ENCODE results near the gene RNF157. TPM values are rescaled to one million over a fixed set of nuclear protein-coding genes. Genes with fewer than 3 reads are reported as not detected.

RNF157 gene
- total and polyA plus RNA-seq, 9 of the 15 experiments (the other 6 are each of a cell fraction or from before 2014, with no cell fraction given), result 8.1 to 31.7 (median 20.8) TPM

DNA sequence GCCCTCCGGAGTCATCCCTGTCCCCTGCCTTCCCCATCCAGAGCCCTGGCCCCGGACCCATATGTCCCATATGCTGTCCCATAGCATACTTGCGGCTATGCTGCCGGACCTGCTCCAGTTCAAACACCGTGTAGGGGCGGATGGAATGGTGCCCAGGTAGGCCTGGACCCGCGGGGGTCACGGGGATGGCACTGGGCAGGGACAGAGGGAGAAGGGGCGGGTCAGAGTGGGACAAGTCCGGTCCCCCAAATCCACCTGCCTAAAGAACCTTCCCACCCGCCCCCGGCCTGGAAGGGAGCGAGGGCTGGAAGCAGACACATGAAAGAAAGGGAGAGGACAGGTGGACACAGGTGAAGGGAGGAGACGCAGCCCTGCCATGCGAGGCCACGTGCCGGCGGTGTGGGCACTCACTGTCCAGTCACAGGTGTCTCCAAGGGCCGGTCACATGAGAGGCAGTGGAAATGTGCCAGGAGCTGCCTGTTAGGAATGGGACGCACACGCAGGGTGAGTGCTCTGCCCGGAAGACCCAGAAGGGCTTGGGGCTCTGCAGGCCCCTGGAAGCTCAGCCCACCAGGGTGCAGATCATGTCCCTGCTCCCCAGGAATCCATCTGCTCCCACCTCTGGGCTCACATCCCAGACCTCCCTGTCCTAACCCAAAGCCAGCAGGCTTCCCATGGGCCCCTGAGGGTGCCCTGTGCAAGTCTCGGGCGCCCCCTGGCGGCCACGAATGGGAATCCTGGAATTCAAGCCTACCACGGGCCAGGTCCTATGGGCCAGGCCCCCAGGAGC, 38.9 kb upstream of the RNF157 start (continued):
- TF ChIP-seq PTBP1 (IDR thresholded peaks at IDR 0.05; ENCODE audit: low read depth, low read length) (0 out of 2 replicates have a peak, but pooled peaks have one; percentile 24), MTA1 (IDR thresholded peaks at IDR 0.05; ENCODE audit: borderline replicate concordance) (no peak), ZNF184 (CRISPR knock-in tag; IDR thresholded peaks at IDR 0.05) (no peak), BRD4 (IDR thresholded peaks at IDR 0.05) (no peak), FOXJ3 (CRISPR knock-in tag; IDR thresholded peaks at IDR 0.05) (no peak), YY1 (IDR thresholded peaks at IDR 0.05; ENCODE audit: borderline replicate concordance in 1 of 3, control insufficient read depth in 1 of 3, extremely low read depth in 1 of 3, insufficient read depth in 3 of 3, insufficient read length in 1 of 3, insufficient replicate concordance in 2 of 3, low read depth in 1 of 3, low read length in 2 of 3) (peak in 1 of 3 experiments; percentile 32), BRD9 (IDR thresholded peaks at IDR 0.05; ENCODE audit: low read depth, partially characterized antibody) (no peak), SETDB1 (IDR thresholded peaks at IDR 0.05; ENCODE audit: low read length) (no peak), ZNF41 (CRISPR knock-in tag; conservative IDR thresholded peaks at IDR 0.05) (no peak), CC2D1A (IDR thresholded peaks at IDR 0.05) (peak; percentile 95), HEY1 (CRISPR knock-in tag; IDR thresholded peaks at IDR 0.05; ENCODE audit: borderline replicate concordance) (no peak), RAD51 (IDR thresholded peaks at IDR 0.05; ENCODE audit: borderline replicate concordance, low read depth) (no peak), NFATC3 (IDR thresholded peaks at IDR 0.05) (no peak), SMARCC2 (IDR thresholded peaks at IDR 0.05; ENCODE audit: low read depth) (no peak), NFIC (IDR thresholded peaks at IDR 0.05) (peak; percentile 61)
- TF ChIP-seq, protein P1, sequence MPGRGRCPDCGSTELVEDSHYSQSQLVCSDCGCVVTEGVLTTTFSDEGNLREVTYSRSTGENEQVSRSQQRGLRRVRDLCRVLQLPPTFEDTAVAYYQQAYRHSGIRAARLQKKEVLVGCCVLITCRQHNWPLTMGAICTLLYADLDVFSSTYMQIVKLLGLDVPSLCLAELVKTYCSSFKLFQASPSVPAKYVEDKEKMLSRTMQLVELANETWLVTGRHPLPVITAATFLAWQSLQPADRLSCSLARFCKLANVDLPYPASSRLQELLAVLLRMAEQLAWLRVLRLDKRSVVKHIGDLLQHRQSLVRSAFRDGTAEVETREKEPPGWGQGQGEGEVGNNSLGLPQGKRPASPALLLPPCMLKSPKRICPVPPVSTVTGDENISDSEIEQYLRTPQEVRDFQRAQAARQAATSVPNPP (IDR thresholded peaks at IDR 0.05; ENCODE audit: borderline replicate concordance, insufficient read depth, insufficient read length), result no peak
- TF ChIP-seq, protein P2, sequence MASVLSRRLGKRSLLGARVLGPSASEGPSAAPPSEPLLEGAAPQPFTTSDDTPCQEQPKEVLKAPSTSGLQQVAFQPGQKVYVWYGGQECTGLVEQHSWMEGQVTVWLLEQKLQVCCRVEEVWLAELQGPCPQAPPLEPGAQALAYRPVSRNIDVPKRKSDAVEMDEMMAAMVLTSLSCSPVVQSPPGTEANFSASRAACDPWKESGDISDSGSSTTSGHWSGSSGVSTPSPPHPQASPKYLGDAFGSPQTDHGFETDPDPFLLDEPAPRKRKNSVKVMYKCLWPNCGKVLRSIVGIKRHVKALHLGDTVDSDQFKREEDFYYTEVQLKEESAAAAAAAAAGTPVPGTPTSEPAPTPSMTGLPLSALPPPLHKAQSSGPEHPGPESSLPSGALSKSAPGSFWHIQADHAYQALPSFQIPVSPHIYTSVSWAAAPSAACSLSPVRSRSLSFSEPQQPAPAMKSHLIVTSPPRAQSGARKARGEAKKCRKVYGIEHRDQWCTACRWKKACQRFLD (CRISPR knock-in tag; IDR thresholded peaks at IDR 0.05), result no peak
- TF ChIP-seq, protein P3, sequence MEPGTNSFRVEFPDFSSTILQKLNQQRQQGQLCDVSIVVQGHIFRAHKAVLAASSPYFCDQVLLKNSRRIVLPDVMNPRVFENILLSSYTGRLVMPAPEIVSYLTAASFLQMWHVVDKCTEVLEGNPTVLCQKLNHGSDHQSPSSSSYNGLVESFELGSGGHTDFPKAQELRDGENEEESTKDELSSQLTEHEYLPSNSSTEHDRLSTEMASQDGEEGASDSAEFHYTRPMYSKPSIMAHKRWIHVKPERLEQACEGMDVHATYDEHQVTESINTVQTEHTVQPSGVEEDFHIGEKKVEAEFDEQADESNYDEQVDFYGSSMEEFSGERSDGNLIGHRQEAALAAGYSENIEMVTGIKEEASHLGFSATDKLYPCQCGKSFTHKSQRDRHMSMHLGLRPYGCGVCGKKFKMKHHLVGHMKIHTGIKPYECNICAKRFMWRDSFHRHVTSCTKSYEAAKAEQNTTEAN (CRISPR knock-in tag; IDR thresholded peaks at IDR 0.05), result no peak
- TF ChIP-seq, protein P4, sequence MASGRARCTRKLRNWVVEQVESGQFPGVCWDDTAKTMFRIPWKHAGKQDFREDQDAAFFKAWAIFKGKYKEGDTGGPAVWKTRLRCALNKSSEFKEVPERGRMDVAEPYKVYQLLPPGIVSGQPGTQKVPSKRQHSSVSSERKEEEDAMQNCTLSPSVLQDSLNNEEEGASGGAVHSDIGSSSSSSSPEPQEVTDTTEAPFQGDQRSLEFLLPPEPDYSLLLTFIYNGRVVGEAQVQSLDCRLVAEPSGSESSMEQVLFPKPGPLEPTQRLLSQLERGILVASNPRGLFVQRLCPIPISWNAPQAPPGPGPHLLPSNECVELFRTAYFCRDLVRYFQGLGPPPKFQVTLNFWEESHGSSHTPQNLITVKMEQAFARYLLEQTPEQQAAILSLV (tag; IDR thresholded peaks at IDR 0.05), result no peak
- TF ChIP-seq, protein P5, sequence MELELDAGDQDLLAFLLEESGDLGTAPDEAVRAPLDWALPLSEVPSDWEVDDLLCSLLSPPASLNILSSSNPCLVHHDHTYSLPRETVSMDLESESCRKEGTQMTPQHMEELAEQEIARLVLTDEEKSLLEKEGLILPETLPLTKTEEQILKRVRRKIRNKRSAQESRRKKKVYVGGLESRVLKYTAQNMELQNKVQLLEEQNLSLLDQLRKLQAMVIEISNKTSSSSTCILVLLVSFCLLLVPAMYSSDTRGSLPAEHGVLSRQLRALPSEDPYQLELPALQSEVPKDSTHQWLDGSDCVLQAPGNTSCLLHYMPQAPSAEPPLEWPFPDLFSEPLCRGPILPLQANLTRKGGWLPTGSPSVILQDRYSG (tag; conservative IDR thresholded peaks at IDR 0.05; ENCODE audit: low read depth), result no peak
